KOPT-K1 (cell line): ENCODE measurements around the gene CBX7.
"Not testable (repeated sequence)": the region's sequence is repeated elsewhere in the genome, so short reads cannot be mapped to it uniquely, and the experiment has no call there.

Source experiments
- H3K27ac ChIP-seq: fragments of 200-600 bp; sonication (generic); 2 replicates; pipeline ENCODE4 v1.5.1; 2016; ENCODE audit warnings: antibody characterized with exemption, mild to moderate bottlenecking, low read depth, low read length; ENCODE audit not compliant: poor library complexity, severe bottlenecking
- H3K36me3 ChIP-seq: fragments of 200-600 bp; sonication (generic); 2 replicates; pipeline ENCODE4 v1.5.1; 2017; ENCODE audit warnings: antibody characterized with exemption, mild to moderate bottlenecking, low read length, moderate library complexity; ENCODE audit not compliant: insufficient read depth
- H3K9me3 ChIP-seq: fragments of 200-600 bp; sonication (generic); 2 replicates; pipeline ENCODE4 v1.5.1; 2017; ENCODE audit warnings: antibody characterized with exemption, low read length, mild to moderate bottlenecking; ENCODE audit not compliant: insufficient read depth, poor library complexity, severe bottlenecking

Gene CBX7

GRCh38 chr22:39156093-39156492 lies 3.6 kb upstream of the CBX7 start:
- H3K27ac ChIP-seq, H3K36me3 ChIP-seq: not testable (repeated sequence)

GRCh38 chr22:39155421-39155820 lies 2.9 kb upstream of the CBX7 start:
- Histone ChIP-seq H3K9me3 (no peaks in the 10 kb centered on the region), H3K27ac (no peak overlapping the region), H3K36me3 (no peaks in the 10 kb centered on the region)

More at GRCh38 chr22:39156093-39156492, 3.6 kb upstream of the CBX7 start:
- H3K9me3 ChIP-seq = not testable (repeated sequence)

GRCh38 chr22:39153220-39153717 lies 789 bp upstream of the CBX7 start:
- H3K9me3 ChIP-seq = no peaks in the 10 kb centered on the region
- no peak overlapping the region for H3K27ac ChIP-seq

GRCh38 chr22:39152024-39152510 lies 413 bp downstream of the CBX7 start:
- no peaks in the 10 kb centered on the region for H3K36me3 ChIP-seq
- no peaks in the 10 kb centered on the region for H3K9me3 ChIP-seq
- peak overlapping the region; percentile 48 for H3K27ac ChIP-seq

More at GRCh38 chr22:39153220-39153717, 789 bp upstream of the CBX7 start:
- no peaks in the 10 kb centered on the region for H3K36me3 ChIP-seq

GRCh38 chr22:39151329-39151975 lies 1.0 kb downstream of the CBX7 start:
- H3K27ac ChIP-seq = no peak overlapping the region
- H3K36me3 ChIP-seq = no peaks in the 10 kb centered on the region
- no peaks in the 10 kb centered on the region for H3K9me3 ChIP-seq

GRCh38 chr22:39150848-39151215 lies 1.6 kb downstream of the CBX7 start:
- no peaks in the 10 kb centered on the region for H3K9me3 ChIP-seq
- H3K27ac ChIP-seq = no peak overlapping the region
- no peaks in the 10 kb centered on the region for H3K36me3 ChIP-seq

GRCh38 chr22:39149915-39150847 lies 2.3 kb downstream of the CBX7 start:
- no peaks in the 10 kb centered on the region for H3K9me3 ChIP-seq
- H3K36me3 ChIP-seq = no peaks in the 10 kb centered on the region
- no peak overlapping the region for H3K27ac ChIP-seq

- Histone ChIP-seq H3K27ac (no peak overlapping the region), H3K36me3 (no peaks in the 10 kb centered on the region), H3K9me3 (no peaks in the 10 kb centered on the region)
Observed at GRCh38 chr22:39148727-39149535, 3.5 kb downstream of the CBX7 start.

GRCh38 chr22:39148026-39148726 lies 4.3 kb downstream of the CBX7 start:
- Histone ChIP-seq H3K9me3 (no peaks in the 10 kb centered on the region), H3K36me3 (no peaks in the 10 kb centered on the region), H3K27ac (no peak overlapping the region)

- Histone ChIP-seq H3K36me3 (no peaks in the 10 kb centered on the region), H3K27ac (no peak overlapping the region), H3K9me3 (no peaks in the 10 kb centered on the region)
Observed at GRCh38 chr22:39147335-39148025, 5.0 kb downstream of the CBX7 start.

- H3K27ac ChIP-seq = no peak overlapping the region
- H3K9me3 ChIP-seq = no peaks in the 10 kb centered on the region
- H3K36me3 ChIP-seq = no peaks in the 10 kb centered on the region
Observed at GRCh38 chr22:39146256-39147101, 6.0 kb downstream of the CBX7 start.

GRCh38 chr22:39144101-39144767 lies 8.2 kb downstream of the CBX7 start:
- H3K27ac ChIP-seq = peak overlapping the region; percentile 73
- no peaks in the 10 kb centered on the region for H3K9me3 ChIP-seq
- no peaks in the 10 kb centered on the region for H3K36me3 ChIP-seq
